OCI-LY3 (cell line): ENCODE data around the gene EPSTI1.

ENCODE experiments used
- CTCF ChIP-seq: fragments of 200-600, 300-600 bp; sonication (generic); IDR thresholded peaks from 2 replicates; pipeline ENCODE4 v1.5.1; 2014; ENCODE audit warnings: antibody characterized with exemption, low read length, low read depth
- EZH2phosphoT487 ChIP-seq: fragments of 200-600 bp; shearing (Covaris generic); IDR thresholded peaks from 2 replicates; pipeline ENCODE4 v1.6.1; 2018; ENCODE audit warnings: antibody characterized with exemption, mixed run types, low read depth

GRCh38 chr13:42992764-42993122, 702 bp upstream of the EPSTI1 start:
- no peak for TF ChIP-seq CTCF
- no peak for TF ChIP-seq EZH2phosphoT487
